ENCODE results near the gene CCNJL.
"Not testable (repeated sequence)": the region's sequence is repeated elsewhere in the genome, so short reads cannot be mapped to it uniquely, and the experiment has no call there.

CCNJL gene

DNA sequence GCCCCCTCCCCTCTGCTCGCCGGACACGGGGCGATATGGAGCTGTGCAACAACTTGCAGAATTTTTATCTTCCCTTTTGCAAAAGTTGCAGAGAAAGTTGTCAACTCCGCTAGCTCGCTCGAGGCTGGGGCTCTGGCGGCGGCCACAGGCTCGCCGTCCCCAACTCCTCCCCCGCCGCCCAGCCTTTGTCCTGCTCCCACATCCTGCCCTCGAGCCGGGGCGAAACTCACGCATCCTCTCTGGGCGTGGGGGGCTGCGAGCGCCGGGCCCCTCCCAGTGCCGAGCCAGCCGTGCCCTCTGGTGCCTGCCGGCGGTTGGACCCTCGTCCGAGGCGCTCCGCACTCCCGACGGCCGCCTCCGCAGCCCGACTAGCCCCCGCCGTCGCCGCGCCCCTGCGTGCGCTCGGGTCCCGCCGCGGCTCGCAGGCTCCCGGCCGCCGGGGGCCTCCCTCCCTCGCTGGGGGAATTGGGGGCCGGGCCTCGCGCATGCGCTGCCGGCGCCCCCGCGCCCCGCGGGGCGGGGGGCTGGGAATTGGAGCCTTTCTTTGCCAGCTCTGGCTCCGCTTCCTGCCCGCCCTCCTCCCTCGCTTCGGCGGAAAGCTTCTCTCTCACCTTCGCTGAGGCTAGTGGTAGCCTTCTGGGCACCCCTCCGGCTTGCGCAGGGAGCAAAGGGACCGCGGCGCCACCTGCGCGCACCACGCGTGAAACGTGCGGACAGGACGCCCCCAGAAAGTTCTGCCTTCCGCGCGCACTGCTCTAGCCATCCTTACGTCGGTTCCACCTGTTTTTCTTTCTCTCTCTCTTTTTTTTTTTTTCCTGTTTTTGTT is at the start of gene CCNJL:
Gene CCNJL, minus strand, starts transcription at position 431 of the 826 bp plus-strand sequence. CDS start 641 bp downstream, outside the sequence.
- DNase-seq (ENCODE audit: low spot score), result no peak

GRCh38 chr5:160361624-160362228 is 49.4 kb upstream of the CCNJL start:
- DNase-seq (ENCODE audit: low spot score), result no peak

- DNase-seq (ENCODE audit: low spot score), result no peak
Observed at GRCh38 chr5:160360310-160360709, 47.9 kb upstream of the CCNJL start.

DNA sequence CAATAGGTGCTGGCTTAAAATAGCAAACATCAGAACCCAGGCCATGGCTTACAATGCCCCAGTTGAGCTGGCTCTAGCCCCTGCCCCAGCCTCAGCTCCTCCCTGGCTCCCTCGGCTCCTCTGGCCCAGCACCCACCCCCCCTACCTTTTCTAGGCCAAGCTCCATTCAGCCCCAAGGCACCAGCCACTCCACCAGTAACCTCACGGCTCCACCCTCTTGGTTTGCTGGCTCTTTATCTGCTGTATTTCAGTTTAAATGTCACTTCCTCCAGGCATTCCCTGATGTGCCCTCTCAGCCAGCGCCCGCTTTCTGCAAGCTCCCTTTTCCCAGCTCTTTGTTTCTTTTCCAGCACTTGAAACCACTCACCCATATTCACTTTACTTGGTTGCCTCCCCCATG is 47.5 kb upstream of the CCNJL start:
- no peak for DNase-seq (ENCODE audit: low spot score)

GRCh38 chr5:160359242-160359641 is 46.9 kb upstream of the CCNJL start:
- DNase-seq (ENCODE audit: low spot score), result no peak

GRCh38 chr5:160357861-160358411 is 45.6 kb upstream of the CCNJL start:
- no peak for DNase-seq (ENCODE audit: low spot score)

GRCh38 chr5:160357394-160357793 is 45.0 kb upstream of the CCNJL start:
- no peak for DNase-seq (ENCODE audit: low spot score)

GRCh38 chr5:160356550-160357347 is 44.4 kb upstream of the CCNJL start:
- DNase-seq (ENCODE audit: low spot score), result no peak

- DNase-seq (ENCODE audit: low spot score), result no peak
Observed at GRCh38 chr5:160354666-160355065, 42.3 kb upstream of the CCNJL start.

GRCh38 chr5:160353379-160353778 is 41.0 kb upstream of the CCNJL start:
- no peak for DNase-seq (ENCODE audit: low spot score)

DNA sequence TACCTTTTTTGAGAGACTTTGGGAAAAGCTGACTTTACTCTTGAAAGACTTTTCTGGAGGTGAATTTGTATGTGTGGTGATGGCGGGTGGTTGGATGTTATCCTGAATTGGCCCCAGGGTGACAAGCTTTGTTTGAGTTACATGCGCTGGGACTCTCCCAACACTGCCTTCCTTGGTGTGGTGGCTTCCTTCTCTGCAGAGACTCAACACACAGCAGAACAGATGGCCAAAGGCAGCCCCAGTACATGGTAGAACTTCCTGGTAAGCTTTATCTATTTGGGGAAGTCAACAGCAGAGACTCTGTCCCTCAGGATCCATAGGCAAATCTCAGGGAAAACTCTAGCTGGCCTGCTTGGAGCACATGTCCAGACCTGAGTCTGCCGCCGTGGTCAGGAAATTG is 39.9 kb upstream of the CCNJL start:
- no peak for DNase-seq (ENCODE audit: low spot score)

- DNase-seq (ENCODE audit: low spot score), result no peak
Observed at GRCh38 chr5:160349935-160350303, 37.6 kb upstream of the CCNJL start.

DNA sequence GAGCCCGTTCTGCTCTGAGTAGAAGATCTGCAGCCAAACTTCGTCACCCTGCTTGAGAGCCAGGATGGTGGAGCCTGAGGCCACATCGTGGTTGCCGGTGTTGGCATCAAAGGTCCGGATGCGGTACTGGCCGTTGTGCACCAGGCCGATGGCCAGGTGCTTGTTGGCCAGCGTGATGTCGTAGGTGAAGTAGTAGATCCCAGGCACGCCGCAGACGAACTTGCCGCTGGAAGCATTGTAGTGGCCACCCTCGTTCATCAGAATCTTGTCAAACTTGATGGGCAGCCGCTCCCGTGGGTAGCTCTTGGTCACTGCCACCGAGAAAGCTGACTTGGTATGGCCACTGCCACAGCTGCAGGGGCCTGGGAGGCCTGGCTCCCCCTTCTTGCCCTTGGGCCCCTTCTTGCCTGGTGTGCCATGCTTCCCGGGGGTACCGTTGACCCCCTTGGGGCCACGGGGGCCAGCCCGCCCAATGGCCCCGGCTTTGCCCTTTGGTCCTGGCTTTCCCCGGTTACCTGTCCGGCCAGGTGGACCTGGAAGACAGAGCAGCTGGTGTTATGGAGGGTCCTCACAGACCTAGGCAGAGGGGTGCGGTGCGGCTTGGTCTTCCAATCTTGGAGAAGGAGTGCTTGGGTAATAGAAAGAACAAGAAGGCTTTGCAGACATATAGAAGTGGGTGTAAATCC is 37.0 kb upstream of the CCNJL start:
- DNase-seq (ENCODE audit: low spot score), result no peak

DNA sequence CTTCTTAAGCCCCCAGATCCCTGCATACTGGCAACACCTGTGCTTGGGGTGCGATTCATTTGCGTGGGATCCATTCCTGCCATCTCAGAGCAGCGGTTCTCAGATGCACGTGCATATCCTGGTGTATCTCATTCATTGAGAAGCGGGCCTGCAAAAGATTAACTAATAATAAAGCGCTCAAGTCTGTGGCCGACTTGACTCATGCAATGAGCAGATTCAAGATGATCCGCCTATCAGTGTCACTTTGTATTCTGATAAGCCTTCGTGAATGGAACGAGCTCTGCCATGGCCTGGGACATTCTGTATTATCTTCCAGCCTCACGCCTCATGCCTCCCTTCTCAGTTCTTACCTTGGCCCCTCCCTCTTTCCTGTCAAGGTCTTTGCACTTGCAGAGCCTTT is 35.7 kb upstream of the CCNJL start:
- no peak for DNase-seq (ENCODE audit: low spot score)

- DNase-seq (ENCODE audit: low spot score), result no peak
Observed at GRCh38 chr5:160347448-160347847, 35.1 kb upstream of the CCNJL start.

GRCh38 chr5:160342413-160342941 is 30.1 kb upstream of the CCNJL start:
- DNase-seq (ENCODE audit: low spot score), result no peak

- DNase-seq (ENCODE audit: low spot score), result no peak
Observed at GRCh38 chr5:160341309-160341870, 29.0 kb upstream of the CCNJL start.

DNA sequence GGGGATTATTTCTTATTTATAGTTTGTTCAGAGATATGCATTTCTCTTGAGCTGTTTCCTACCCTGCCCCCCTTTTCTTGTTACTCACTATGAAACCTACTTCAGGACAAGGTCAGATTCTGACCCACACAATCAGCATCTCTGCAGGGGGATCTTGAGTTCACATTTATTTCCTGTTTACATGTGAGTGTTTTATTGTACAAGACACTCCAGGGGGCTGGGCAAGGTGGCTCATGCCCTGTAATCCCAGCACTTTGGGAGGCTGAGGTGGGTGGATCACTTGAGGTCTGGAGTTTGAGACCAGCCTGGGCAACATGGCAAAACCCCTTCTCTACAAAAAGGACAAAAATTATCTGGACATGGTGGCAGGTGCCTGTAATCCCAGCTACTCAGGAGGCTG is 28.1 kb upstream of the CCNJL start:
- not testable (repeated sequence) for DNase-seq (ENCODE audit: low spot score)

DNA sequence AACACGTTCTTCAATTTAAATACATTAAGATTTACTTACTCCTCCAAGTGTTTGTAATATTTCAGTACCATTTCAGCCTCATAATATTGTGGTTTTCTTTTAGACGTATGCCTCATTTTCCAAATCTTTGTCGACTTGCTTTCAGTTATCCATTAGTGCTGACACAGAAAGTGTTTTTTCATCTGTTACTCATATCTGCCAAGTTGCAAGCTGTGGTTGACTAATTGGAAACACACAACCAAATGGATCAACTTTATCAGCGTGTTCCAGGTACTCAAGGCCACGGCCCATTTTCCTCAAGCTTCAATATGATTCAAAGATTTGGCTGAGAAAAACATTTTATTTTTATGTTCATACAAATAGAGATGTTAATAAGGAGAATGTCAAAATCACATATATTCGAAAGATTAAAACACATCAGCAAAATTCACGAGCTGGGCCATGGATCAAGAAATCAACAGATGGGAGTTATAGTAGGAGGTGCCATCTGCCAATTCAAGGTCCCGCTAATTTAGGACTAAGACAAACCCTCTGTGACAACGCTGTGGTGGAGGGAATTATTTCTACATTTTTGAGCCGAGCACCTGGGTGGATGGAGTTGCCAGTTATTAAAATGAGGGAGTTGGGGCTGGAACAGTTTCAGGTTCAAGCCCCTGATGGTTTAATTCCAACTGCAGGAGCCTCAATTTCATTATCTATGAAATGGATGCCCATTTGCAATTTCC is 27.2 kb upstream of the CCNJL start:
- DNase-seq (ENCODE audit: low spot score), result no peak

DNA sequence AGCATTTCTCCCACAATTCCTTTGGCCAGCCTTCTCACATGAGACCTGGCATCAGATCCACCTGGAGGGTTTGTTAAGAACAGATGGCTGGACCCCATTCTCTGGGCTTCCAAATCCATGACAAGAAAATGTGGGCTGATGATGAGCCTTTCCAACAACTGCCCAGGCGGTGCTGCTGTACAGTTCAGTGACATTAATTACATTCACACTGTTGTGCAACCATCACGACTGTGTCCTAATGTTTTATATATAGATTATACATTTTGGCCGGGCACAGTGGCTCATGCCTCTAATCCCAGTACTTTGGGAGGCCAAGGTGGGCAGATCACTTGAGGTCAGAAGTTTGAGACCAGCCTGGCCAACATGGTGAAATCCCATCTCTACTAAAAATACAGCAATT is 22.4 kb upstream of the CCNJL start:
- not testable (repeated sequence) for DNase-seq (ENCODE audit: low spot score)

DNA sequence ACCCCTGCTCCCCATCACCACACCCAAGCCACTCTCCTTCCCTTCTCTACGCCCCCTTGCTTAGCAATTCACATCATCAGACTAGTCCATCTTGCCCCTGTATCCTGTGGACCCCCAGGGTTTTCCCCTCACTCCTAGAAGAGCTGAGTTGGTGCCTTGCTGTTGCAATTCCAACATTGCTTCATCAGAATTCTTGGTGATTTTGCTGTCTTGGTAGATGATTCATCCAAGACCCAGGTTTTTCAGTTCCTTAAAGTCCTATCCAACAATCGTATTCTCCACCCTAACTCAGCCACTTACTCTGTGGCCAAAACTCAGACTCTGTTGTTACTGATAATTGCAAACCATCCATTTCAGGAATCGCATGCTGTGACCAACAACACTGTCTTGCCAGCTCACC is 21.4 kb upstream of the CCNJL start:
- DNase-seq (ENCODE audit: low spot score), result no peak

Measured in CD4-positive, alpha-beta T cell treated with Interleukin-2 at 100 ng/mL for 4 hours (primary cell).